ENCODE measurements around the gene VAV3.

- TF ChIP-seq CTCF (IDR thresholded peaks at IDR 0.05) (no peak), POLR2A (IDR thresholded peaks at IDR 0.05) (no peak)
Measured at GRCh38 chr1:107702946-107703571, 261.9 kb downstream of the VAV3 start.

All from body of pancreas (tissue), 4 donors.